Activated naive CD8-positive, alpha-beta T cell (primary cell): ENCODE measurements around the gene TRIM75.
"Not testable (repeated sequence)": the region's sequence is repeated elsewhere in the genome, so short reads cannot be mapped to it uniquely, and the experiment has no call there.

Experiments
- H3K27ac Mint-ChIP-seq: one replicate; pipeline ENCODE4 v1.8.0; 2021; ENCODE audit warnings: mixed read lengths
- H3K27me3 Mint-ChIP-seq: one replicate; pipeline ENCODE4 v1.8.0; 2021; ENCODE audit warnings: mixed read lengths
- H3K36me3 Mint-ChIP-seq: one replicate; pipeline ENCODE4 v1.8.0; 2021; ENCODE audit warnings: mixed read lengths
- H3K4me1 Mint-ChIP-seq: one replicate; pipeline ENCODE4 v1.8.0; 2021; ENCODE audit warnings: low read depth, mixed read lengths
- H3K4me3 Mint-ChIP-seq: one replicate; pipeline ENCODE4 v1.8.0; 2021; ENCODE audit warnings: mild to moderate bottlenecking, mixed read lengths
- H3K9me3 Mint-ChIP-seq: one replicate; pipeline ENCODE4 v1.8.0; 2021; ENCODE audit warnings: low read depth, mixed read lengths

The TRIM75 gene

GRCh38 chr4:165053645-165054044, at the start of gene TRIM75:
TSS of gene TRIM75 (plus strand) at chr4:165053866. CDS start at chr4:165059148, 5,282 bp downstream.
- Mint-ChIP-seq H3K4me3 (no peak within 1 kb of the TSS), H3K27ac (no peak within 1 kb of the TSS), H3K27me3 (no peaks in the 10 kb centered on the region)

GRCh38 chr4:165005352-165005925, 48.2 kb upstream of the TRIM75 start:
- Mint-ChIP-seq H3K36me3 (no peaks in the 10 kb centered on the region), H3K27me3 (peaks cover 6% of the 10 kb centered on the region), H3K9me3 (no peaks in the 10 kb centered on the region), H3K4me3 (no peak overlapping the region), H3K27ac (no peak overlapping the region), H3K4me1 (peaks cover 7% of the 10 kb centered on the region)

More at GRCh38 chr4:165053645-165054044, at the start of gene TRIM75:
- H3K9me3 Mint-ChIP-seq = no peaks in the 10 kb centered on the region
- H3K4me1 Mint-ChIP-seq = no peaks in the 10 kb centered on the region
- no peaks in the 10 kb centered on the region for H3K36me3 Mint-ChIP-seq

DNA sequence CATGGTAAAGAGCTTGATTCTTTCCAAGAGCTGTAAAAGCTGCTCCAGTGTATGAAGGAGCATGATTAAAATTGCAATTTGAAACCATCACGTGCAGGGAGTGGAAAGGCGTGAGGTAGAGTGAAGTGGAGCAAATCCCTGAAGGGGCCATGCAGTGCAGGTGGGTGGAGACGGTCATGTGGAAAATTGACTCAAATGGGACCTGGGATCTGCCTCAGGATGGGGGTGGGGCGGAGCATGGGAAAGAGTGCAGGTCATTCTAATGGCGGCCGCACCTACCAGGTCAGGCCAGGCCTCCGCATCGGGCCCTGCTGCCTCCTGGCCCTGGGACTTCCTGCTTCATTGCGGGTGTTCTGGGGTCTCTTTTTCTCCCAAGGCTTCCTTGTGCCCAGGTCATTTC, 47.2 kb upstream of the TRIM75 start:
- Mint-ChIP-seq H3K27me3 (peaks cover 6% of the 10 kb centered on the region), H3K9me3 (no peaks in the 10 kb centered on the region), H3K36me3 (no peaks in the 10 kb centered on the region)

DNA sequence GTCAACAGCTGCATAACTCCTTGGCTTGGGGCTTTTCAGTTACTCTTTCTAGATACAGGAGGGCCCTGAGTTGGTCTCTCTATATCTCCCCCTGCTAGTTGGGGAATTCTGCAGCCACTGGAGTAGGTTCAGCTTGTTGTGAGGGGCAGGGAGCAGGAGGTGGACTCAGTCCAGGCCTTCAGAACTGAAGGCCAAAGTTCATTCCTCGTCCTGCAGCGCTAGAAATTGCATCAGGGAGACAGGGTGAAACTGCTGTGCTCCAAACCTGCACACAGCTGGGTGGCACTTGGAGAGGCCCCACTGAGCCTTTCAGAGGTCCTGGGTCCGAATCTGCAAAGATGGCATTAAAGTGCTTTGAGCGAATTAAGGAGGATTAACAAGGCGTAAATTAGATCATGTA, 46.8 kb upstream of the TRIM75 start:
- peaks cover 6% of the 10 kb centered on the region for H3K27me3 Mint-ChIP-seq
- H3K4me3 Mint-ChIP-seq = no peak overlapping the region
- H3K4me1 Mint-ChIP-seq = peaks cover 7% of the 10 kb centered on the region
- H3K36me3 Mint-ChIP-seq = no peaks in the 10 kb centered on the region
- no peak overlapping the region for H3K27ac Mint-ChIP-seq
- no peaks in the 10 kb centered on the region for H3K9me3 Mint-ChIP-seq

More for the DNA sequence above, 47.2 kb upstream of the TRIM75 start:
- Mint-ChIP-seq H3K27ac (no peak overlapping the region), H3K4me3 (no peak overlapping the region), H3K4me1 (peaks cover 7% of the 10 kb centered on the region)

GRCh38 chr4:165009493-165010227, 44.0 kb upstream of the TRIM75 start:
- no peaks in the 10 kb centered on the region for H3K9me3 Mint-ChIP-seq
- H3K36me3 Mint-ChIP-seq = no peaks in the 10 kb centered on the region
- no peak overlapping the region for H3K27ac Mint-ChIP-seq
- no peak overlapping the region for H3K4me3 Mint-ChIP-seq
- peaks cover 7% of the 10 kb centered on the region for H3K4me1 Mint-ChIP-seq
- peaks cover 8% of the 10 kb centered on the region for H3K27me3 Mint-ChIP-seq

GRCh38 chr4:165010487-165010886, 43.2 kb upstream of the TRIM75 start:
- Mint-ChIP-seq H3K4me1 (peaks cover 7% of the 10 kb centered on the region), H3K9me3 (no peaks in the 10 kb centered on the region), H3K4me3 (no peak overlapping the region), H3K27me3 (peaks cover 5% of the 10 kb centered on the region), H3K36me3 (no peaks in the 10 kb centered on the region), H3K27ac (no peak overlapping the region)

- no peak overlapping the region for H3K27ac Mint-ChIP-seq
- H3K4me3 Mint-ChIP-seq = no peak overlapping the region
- no peaks in the 10 kb centered on the region for H3K36me3 Mint-ChIP-seq
- peaks cover 7% of the 10 kb centered on the region for H3K4me1 Mint-ChIP-seq
- H3K27me3 Mint-ChIP-seq = peaks cover 5% of the 10 kb centered on the region
- no peaks in the 10 kb centered on the region for H3K9me3 Mint-ChIP-seq
These were observed 42.7 kb upstream of the TRIM75 start for GRCh38 chr4:165010991-165011390.

- Mint-ChIP-seq H3K4me1 (peaks cover 7% of the 10 kb centered on the region), H3K27ac (no peak overlapping the region), H3K4me3 (no peak overlapping the region), H3K9me3 (no peaks in the 10 kb centered on the region), H3K27me3 (peaks cover 4% of the 10 kb centered on the region), H3K36me3 (no peaks in the 10 kb centered on the region)
These were observed 42.3 kb upstream of the TRIM75 start for GRCh38 chr4:165011403-165011802.

- Mint-ChIP-seq H3K4me1 (peaks cover 7% of the 10 kb centered on the region), H3K27me3 (peaks cover 4% of the 10 kb centered on the region), H3K9me3 (no peaks in the 10 kb centered on the region)
These were observed 40.0 kb upstream of the TRIM75 start for GRCh38 chr4:165013691-165014090.

GRCh38 chr4:165016971-165017370, 36.7 kb upstream of the TRIM75 start:
- H3K36me3 Mint-ChIP-seq = no peaks in the 10 kb centered on the region
- H3K4me3 Mint-ChIP-seq = no peak overlapping the region
- H3K27me3 Mint-ChIP-seq = peaks cover 4% of the 10 kb centered on the region
- H3K27ac Mint-ChIP-seq = no peak overlapping the region
- H3K4me1 Mint-ChIP-seq = no peaks in the 10 kb centered on the region
- no peaks in the 10 kb centered on the region for H3K9me3 Mint-ChIP-seq

More at GRCh38 chr4:165013691-165014090, 40.0 kb upstream of the TRIM75 start:
- Mint-ChIP-seq H3K27ac (no peak overlapping the region), H3K4me3 (no peak overlapping the region), H3K36me3 (no peaks in the 10 kb centered on the region)

DNA sequence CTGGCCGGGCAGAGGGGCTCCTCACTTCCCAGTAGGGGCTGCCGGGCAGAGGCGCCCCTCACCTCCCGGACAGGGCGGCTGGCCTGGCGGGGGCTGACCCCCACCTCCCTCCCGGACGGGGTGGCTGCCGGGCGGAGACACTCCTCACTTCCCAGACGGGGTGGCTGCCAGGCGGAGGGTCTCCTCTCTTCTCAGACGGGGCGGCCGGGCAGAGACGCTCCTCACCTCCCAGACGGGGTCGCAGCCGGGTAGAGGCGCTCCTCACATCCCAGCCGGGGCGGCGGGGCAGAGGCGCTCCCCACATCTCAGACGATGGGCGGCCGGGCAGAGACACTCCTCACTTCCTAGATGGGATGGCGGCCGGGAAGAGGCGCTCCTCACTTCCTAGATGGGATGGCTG, 33.7 kb upstream of the TRIM75 start:
- H3K27ac Mint-ChIP-seq, H3K9me3 Mint-ChIP-seq, H3K4me3 Mint-ChIP-seq, H3K27me3 Mint-ChIP-seq, H3K4me1 Mint-ChIP-seq, H3K36me3 Mint-ChIP-seq: not testable (repeated sequence)

DNA sequence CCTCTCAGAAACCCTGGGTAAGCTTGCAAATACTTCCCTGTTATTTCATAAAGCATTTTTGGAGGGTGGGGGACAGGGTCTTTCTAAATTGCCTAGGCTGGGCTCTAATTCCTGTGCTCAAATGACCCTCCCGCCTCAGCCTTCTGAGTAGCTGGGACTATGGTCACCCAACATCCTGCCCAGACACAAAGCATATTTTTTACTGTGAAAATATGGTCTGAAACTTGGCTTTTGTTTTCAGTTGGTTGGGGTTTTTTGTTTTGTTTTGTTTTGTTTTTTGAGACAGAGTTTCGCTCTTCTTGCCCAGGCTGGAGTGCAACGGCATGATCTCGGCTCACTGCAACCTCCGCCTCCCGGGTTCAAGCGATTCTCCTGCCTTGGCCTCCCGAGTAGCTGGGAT, 27.9 kb upstream of the TRIM75 start:
- H3K36me3 Mint-ChIP-seq, H3K9me3 Mint-ChIP-seq, H3K27me3 Mint-ChIP-seq, H3K4me3 Mint-ChIP-seq, H3K4me1 Mint-ChIP-seq, H3K27ac Mint-ChIP-seq: not testable (repeated sequence)

DNA sequence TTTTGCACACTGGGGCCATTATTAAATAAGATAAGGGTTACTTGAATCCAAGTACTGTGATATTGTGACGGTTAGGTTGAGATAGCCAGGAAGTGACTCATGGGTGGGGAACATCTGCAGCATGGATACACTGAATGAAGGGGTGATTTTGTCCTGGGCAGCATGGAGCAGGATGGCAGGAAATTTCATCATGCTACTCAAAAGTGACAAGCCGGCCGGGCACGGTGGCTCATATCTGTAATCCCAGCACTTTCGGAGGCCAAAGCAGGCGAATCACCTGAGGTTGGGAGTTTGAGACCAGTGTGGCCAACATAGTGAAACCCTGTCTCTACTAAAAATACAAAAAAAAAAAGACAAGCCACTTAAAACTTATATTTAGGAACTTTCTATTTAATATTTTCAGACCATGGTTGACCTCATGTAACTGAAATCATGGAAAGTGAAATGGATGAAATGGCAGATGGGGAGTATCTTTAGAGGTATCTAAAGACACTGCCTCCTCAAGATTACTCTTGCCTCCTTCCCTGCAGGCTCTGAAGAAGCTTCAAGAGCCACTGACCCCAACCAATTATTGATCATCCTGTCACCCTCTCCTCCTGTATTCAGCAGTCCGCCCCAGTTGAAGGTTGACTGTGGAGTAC, 25.8 kb upstream of the TRIM75 start:
- Mint-ChIP-seq H3K9me3 (no peaks in the 10 kb centered on the region), H3K36me3 (no peaks in the 10 kb centered on the region), H3K27ac (no peak overlapping the region), H3K27me3 (peaks cover 7% of the 10 kb centered on the region), H3K4me1 (no peaks in the 10 kb centered on the region), H3K4me3 (no peak overlapping the region)

DNA sequence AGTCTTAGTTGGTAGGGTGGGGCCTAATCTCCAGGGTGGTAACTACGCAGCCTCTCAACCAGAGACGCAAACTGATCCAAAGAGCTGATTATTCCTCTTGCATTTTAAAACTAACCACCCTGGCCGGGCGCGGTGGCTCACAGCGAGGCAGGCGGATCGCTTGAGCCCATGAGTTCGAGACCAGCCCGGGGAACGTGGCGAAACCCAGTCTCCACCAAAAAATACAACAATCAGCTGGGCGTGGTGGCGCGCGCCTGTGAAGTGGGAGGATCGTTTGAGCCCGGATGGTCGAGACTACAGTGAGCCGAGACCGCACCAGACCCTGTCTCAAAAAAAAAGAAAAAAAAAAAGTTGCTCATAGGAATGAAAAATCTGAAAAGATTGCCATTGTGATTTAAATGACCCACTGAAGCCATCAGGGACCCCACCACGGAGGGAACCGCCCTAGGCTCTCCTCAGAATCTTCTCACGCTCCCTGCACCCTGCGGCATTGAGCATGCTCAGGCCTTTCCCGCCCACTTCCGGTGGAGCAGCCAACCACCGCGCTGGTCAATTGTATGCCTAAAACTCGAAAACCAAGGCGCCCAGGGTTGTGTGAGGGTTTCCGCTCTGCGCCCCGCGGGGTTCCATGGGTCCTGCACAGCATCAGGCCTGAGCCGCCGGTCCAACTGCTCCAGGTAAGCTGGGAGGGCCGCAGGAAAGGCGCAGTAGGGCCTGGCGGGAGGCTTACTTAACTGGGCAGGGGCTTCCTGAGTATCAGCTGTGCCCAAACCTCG, 22.0 kb upstream of the TRIM75 start, which contains the start of gene TRIM60:
TSS of gene TRIM60 (plus strand) at position 564 of the 776 bp plus-strand sequence. CDS start 8,074 bp downstream, outside the sequence.
- Mint-ChIP-seq H3K27ac (no peak within 1 kb of the TSS), H3K4me3 (no peak within 1 kb of the TSS), H3K9me3 (no peaks in the 10 kb centered on the region)

DNA sequence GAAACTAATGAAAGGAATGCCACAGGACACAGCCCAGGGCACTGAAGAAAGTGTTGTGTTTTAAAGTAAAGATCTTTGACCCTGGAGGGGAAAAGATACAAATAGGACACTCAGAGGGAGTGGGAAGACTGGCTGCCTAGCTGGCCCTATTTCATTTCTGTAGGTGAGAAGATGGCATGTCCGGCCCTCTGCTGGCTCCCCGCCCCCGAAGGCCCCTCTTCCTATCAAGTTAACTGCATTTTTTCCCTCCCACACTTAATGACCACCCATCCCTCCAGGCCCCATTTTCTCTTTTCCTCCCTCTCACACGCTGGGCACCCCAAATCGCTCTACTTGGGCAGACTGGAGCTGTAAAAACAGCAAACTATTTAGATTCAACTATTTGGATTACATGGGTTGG, 5.5 kb upstream of the TRIM75 start:
- H3K27me3 Mint-ChIP-seq = peaks cover 3% of the 10 kb centered on the region
- H3K9me3 Mint-ChIP-seq = no peaks in the 10 kb centered on the region
- no peaks in the 10 kb centered on the region for H3K4me1 Mint-ChIP-seq
- no peak overlapping the region for H3K27ac Mint-ChIP-seq
- H3K4me3 Mint-ChIP-seq = no peak overlapping the region
- no peaks in the 10 kb centered on the region for H3K36me3 Mint-ChIP-seq

More for the DNA sequence above, 22.0 kb upstream of the TRIM75 start, which contains the start of gene TRIM60:
- H3K4me1 Mint-ChIP-seq = no peaks in the 10 kb centered on the region
- no peaks in the 10 kb centered on the region for H3K36me3 Mint-ChIP-seq
- H3K27me3 Mint-ChIP-seq = peaks cover 3% of the 10 kb centered on the region
